ENCODE measurements around the gene LIN54.
"Not testable (repeated sequence)": the region's sequence is repeated elsewhere in the genome, so short reads cannot be mapped to it uniquely, and the experiment has no call there.

LIN54 gene

GRCh38 chr4:82930848-82931755 lies 79.5 kb downstream of the LIN54 start:
- DNase-seq, result no peak

- DNase-seq, result no peak
Observed at GRCh38 chr4:82921795-82922194, 88.8 kb downstream of the LIN54 start.

DNA sequence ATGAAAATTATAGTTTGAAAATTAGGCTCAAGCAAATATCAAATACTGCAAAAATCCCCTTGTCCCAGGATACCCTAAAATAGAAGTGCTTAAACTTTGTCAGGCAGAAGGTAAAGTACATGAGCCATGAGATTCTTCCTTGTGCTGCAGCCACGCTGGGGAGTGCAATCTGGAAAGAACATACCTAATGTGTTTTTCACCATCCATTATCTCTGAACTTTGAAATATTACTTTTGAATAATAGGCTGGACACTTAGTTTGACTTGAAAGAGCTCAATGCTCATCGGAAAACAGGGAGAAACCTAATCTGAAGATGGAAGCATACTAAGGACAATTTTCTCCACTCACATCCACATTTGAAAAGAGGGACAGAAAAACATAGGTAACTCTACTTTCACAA lies 91.2 kb downstream of the LIN54 start:
- DNase-seq, result no peak

DNA sequence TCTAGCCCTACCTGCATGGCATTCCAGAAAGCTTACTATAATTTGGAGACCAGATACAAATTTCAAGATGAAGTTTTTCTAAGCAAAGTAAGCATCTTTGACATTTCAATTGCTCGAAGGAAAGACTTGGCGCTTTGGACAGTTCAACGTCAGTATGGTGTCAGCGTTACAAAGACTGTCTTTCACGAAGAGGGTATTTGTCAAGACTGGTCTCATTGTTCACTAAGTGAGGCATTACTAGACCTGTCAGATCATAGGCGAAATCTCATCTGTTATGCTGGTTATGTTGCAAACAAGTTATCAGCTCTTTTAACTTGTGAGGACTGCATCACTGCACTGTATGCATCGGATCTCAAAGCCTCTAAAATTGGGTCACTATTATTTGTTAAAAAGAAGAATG lies 92.5 kb downstream of the LIN54 start:
- DNase-seq, result no peak

DNA sequence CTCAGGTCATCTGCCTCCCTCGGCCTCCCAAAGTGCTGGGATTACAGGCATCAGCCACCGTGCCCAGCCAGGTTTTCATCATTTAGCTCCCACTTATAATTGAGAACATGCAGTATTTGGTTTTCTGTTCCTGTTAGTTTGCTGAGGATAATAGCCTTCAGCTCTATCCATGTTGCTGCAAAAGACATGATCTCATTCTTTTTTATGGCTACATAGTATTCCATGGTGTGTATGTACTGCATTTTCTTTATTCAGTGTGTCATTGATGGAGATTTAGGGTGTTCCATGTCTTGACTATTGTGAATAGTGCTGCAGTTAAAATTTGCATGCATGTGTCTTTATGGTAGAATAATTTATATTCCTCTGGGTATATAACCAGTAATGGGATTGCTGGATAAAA lies 96.7 kb downstream of the LIN54 start:
- DNase-seq, result not testable (repeated sequence)

DNA sequence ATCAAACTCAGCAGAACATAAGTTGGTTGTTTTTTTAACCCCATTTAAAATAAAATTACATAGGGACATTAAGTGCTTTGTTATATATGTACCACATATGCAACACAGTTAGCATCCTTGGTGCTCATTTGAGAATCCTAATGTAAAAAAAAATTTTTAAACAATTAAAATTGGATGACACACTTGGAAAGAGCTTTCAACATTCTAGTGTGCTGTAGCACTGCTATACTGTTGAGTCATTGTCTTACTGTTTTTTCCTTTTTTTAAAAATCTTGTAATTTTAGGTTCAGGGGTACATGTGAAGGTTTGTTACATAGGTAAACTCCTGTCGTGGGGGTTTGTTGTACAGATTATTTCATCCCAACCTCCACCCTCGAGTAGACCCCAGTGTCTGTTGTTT lies 97.3 kb downstream of the LIN54 start:
- DNase-seq, result no peak

GRCh38 chr4:82909326-82909725 lies 101.3 kb downstream of the LIN54 start:
- no peak for DNase-seq

DNA sequence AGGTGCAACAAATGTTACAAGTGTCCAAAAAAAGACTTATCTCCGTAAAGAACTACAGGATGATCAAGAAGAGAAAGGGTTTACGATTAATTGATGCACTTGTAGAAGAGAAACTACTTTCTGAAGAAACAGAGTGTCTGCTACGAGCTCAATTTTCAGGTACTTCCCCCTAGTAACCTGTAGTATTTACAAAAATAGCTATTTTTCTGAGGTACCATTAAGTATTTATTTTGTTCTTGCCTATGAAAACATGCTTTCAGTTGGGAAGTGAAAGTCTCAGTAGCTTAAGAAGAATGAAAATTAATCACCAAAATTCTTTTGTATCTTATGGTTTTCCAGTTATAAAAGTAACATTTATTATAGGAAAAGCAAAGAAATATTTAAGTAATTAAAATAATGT lies 104.2 kb downstream of the LIN54 start:
- no peak for DNase-seq

GRCh38 chr4:82905205-82905604 lies 105.4 kb downstream of the LIN54 start:
- peak; percentile 43 for DNase-seq

GRCh38 chr4:82903737-82904136 lies 106.9 kb downstream of the LIN54 start:
- no peak for DNase-seq

DNA sequence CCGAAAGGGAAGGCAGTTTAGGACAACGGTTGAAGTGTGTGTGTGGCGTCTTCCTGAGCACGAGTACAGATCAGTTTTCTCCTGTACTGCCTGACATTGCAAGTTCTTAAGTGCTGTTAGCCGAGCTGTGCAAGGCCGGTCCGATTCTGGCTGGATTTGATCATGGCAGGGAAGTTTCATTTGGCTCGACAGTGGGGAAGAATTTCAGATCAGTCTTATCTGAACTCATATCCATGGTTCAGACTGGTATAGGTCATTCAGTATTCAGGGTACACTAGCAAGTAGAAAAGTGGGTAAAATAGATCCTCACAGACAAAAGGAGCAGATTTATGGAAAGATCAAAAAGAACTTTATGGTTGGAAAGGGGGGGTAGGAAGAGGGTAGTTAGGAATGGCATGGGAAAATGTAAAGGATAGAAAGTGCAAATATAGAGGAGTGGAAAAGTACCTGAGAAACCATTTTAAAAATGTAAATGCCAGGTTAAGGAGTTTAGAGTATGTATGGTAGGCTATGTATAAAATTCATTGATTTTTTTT lies 109.4 kb downstream of the LIN54 start:
- DNase-seq, result no peak

GRCh38 chr4:82900411-82901182 lies 110.0 kb downstream of the LIN54 start, which contains the start of gene THAP9:
Gene THAP9 (plus strand): TSS chr4:82900735. CDS start chr4:82900803, 68 bp downstream.
- peak; percentile 99 for DNase-seq

- DNase-seq, result no peak
Observed at GRCh38 chr4:82900066-82900410, 110.6 kb downstream of the LIN54 start.

- no peak for DNase-seq
Observed at GRCh38 chr4:82899374-82900065, 111.1 kb downstream of the LIN54 start.

GRCh38 chr4:82898322-82899243 lies 112.0 kb downstream of the LIN54 start:
- no peak for DNase-seq

GRCh38 chr4:82896755-82897154 lies 113.9 kb downstream of the LIN54 start:
- DNase-seq, result no peak

DNA sequence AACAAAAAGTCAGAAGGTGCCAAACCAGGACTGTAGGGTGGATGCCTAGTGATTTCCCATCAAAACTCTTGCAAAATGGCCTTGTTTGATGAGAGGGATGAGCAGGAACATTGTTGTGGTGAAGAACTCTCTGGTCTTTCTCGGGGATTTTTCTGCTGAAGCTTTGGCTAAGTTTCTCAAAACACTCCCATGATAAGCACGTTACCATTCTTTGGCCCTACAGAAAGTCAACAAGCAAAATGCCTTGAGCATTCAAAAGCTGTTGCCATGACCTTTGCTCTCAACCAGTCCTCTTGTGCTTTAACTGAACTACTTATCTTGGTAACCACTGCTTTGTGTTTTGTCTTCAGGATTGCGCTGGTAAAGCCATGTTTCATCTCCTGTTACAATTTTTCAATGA lies 116.7 kb downstream of the LIN54 start:
- no peak for DNase-seq

DNA sequence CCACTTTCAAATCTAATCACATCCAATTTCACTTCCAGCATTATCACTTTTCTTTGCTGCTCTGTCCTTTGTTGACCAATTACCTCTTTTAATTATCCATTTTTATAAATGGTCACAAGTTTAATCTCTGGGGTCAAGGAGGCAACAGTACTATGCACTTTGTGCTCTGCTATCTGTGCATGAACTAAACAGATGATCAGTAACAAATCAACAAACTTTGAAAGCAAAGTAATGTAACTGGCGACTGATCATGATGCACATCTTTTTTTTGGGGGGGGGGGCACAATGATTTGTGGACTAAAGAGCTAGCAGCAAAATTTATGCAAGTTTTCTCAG lies 118.2 kb downstream of the LIN54 start:
- no peak for DNase-seq

GRCh38 chr4:82891707-82892466 lies 118.7 kb downstream of the LIN54 start:
- DNase-seq, result no peak

DNA sequence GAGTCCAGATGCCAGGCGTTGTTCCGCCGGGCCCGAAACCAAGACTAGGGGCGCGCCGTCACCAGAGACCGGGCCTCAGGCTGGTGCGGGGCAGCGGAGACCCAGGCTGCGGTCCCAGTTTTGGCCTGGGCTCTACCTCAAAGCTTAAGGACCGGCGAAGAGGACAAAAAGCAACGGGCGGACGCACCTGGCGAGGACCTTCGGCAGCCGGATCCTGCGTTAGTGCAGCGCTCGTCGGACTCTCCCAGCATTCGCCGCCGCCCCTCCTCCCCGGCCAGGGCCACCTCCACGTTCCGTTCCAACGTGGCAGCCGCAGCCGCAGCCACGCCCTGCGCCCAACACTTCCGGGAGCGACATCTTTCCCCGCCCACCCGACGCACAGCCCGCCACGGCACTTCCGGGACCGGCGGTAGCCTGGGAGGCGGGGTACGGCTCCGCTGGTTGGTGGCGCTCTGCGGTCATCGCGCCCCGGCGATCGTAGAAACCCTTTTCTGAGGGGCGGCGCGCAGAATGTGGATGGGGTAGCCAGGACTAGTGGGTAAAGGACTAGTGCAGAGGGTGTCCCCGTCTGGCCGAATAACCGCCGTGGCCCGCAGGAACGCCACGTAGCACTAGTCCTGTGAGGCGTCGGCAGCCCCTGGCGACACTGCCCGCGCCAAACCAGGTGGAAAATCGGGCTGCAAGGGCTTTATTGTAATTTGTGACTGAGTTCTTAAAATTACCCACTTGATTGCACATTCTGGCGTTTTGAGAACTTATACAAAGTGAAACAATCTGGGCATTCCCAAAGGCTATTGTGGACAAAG lies 119.5 kb downstream of the LIN54 start, which contains the start of gene SEC31A:
Gene SEC31A (minus strand): TSS at position 253 of the 806 bp plus-strand sequence. CDS start 9,217 bp downstream, outside the sequence.
- DNase-seq, result peak; percentile 98

All from stimulated activated naive CD4-positive, alpha-beta T cell treated with Interleukin-2 at 50 U/mL for 16 hours (primary cell).